NOMO-1 treated with DMSO at 0.1 percent for 48 hours (cell line): Measurements from ENCODE around the gene CD320.

Experiments used
- DNase-seq: peaks from one replicate; lab custom pipeline; 2025; ENCODE audit not compliant: unreplicated experiment; lab: John Stamatoyannopoulos, UW

Gene CD320

GRCh38 chr19:8255426-8256125 is 52.6 kb downstream of the CD320 start:
- no peak for DNase-seq

GRCh38 chr19:8254286-8255001 is 53.7 kb downstream of the CD320 start:
- DNase-seq = no peak

- no peak for DNase-seq
Measured at GRCh38 chr19:8253678-8254077, 54.5 kb downstream of the CD320 start.

GRCh38 chr19:8252922-8253589 is 55.1 kb downstream of the CD320 start:
- DNase-seq = peak; percentile 68
